SU-DHL-6 (cell line): ENCODE measurements around the gene CHST15.

Experiments used
- EZH2phosphoT487 ChIP-seq: fragments of 200-600 bp; sonication (generic), shearing (Covaris generic); conservative IDR thresholded peaks from 2 replicates; pipeline ENCODE4 v1.6.1; 2018; ENCODE audit warnings: mild to moderate bottlenecking, antibody characterized with exemption, low read length, moderate library complexity, mixed read lengths
- TF ChIP-seq, protein P1 (sequence below): fragments of 200-600 bp; sonication (generic); IDR thresholded peaks from one replicate; pipeline ENCODE4 v1.5.1; 2017; ENCODE audit warnings: antibody characterized with exemption, mild to moderate bottlenecking, low read length, moderate library complexity; ENCODE audit not compliant: insufficient read depth, poor library complexity, severe bottlenecking

DNA sequence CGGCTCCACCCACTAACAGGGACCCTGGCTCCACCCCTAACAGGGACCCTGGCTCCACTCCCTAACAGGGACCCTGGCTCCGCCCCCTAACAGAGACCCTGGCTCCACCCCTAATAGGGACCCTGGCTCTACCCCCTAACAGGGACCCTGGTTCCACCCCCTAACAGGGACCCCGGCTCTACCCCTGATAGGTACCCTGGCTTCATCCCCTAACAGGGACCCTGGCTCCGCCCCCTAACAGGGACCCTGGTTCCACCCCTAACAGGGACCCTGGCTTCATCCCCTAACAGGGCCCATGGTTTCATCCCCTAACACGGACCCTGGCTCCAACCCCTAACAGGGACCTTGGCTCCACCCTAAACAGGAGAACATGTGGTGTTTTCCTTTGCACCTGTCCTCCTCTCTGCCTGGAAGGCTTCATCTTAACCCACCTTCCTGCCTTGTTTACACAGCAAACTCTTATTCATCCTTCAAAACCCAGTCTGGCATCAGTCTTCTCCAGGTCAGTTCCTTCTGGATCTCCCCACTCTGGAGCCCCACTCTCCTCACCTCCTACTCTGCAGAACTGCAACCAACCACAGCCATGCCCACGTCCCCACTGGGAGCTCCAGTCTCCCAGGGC is 58.0 kb downstream of the CHST15 start:
- TF ChIP-seq, protein P1, sequence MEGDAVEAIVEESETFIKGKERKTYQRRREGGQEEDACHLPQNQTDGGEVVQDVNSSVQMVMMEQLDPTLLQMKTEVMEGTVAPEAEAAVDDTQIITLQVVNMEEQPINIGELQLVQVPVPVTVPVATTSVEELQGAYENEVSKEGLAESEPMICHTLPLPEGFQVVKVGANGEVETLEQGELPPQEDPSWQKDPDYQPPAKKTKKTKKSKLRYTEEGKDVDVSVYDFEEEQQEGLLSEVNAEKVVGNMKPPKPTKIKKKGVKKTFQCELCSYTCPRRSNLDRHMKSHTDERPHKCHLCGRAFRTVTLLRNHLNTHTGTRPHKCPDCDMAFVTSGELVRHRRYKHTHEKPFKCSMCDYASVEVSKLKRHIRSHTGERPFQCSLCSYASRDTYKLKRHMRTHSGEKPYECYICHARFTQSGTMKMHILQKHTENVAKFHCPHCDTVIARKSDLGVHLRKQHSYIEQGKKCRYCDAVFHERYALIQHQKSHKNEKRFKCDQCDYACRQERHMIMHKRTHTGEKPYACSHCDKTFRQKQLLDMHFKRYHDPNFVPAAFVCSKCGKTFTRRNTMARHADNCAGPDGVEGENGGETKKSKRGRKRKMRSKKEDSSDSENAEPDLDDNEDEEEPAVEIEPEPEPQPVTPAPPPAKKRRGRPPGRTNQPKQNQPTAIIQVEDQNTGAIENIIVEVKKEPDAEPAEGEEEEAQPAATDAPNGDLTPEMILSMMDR = no peak
- TF ChIP-seq EZH2phosphoT487 = no peak
